ENCODE measurements around the gene HTR7. TPM values are rescaled to one million over a fixed set of nuclear protein-coding genes. Genes with fewer than 3 reads are reported as not detected.
"Not testable (repeated sequence)": the region's sequence is repeated elsewhere in the genome, so short reads cannot be mapped to it uniquely, and the experiment has no call there.

The HTR7 gene
- polyA plus RNA-seq, 1 donor (not counting 4 experiments of a cell fraction or from before 2014, with no cell fraction given) = 12.2 TPM

- Histone ChIP-seq H3K79me2 (ENCODE audit: control insufficient read depth, insufficient read depth, low read length) (peaks cover 10% of the 10 kb centered on the region), H3K4me2 (ENCODE audit: control insufficient read depth, extremely low read depth, insufficient read depth, low read depth, low read length) (peak overlapping the region; percentile 83)
Measured at GRCh38 chr10:90816466-90816865, 41.4 kb downstream of the HTR7 start.

DNA sequence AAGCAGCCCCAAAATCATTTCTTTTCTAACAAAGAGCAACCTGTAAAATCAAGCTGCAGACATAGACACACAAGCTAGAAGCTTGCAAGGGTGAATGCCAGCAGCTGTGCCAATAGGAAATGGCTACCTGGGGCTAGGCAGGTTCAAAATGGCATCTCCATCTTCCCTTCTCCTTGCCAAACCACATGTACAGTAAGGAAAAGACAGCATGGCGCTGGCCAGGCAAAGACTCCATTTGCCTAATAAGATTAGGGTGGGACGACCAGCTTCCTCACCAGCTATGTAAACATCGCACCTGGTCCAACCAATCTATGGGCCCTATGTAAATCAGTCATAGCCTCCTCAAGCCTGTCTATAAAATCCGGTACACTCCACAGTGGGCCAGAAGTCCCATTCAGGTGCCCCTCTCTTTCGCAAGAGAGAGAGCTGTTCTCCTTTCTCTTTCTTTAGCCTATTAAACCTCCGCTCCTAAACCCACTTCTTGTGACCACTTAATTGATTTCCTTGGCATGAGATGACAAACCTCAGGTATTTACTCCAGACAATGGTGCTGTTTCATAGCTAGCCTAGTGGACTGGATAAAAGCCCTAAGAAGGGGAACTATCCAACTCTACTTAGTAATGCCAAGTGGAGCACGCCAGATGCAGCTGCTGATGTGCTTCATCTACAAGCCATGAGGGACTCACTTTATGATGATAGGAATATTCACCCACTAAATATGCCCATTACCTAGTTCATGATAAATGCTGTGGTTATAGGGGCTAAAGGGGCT, 44.1 kb downstream of the HTR7 start:
- no peak for TF ChIP-seq EZH2 (IDR thresholded peaks at IDR 0.05; ENCODE audit: low read length)
- Histone ChIP-seq H3K36me3 (ENCODE audit: control insufficient read depth in 2 of 2, extremely low read depth in 1 of 2, insufficient read depth in 2 of 2, low read length in 2 of 2) (no peaks in the 10 kb centered on the region), H3K27me3 (ENCODE audit: control insufficient read depth, extremely low read depth, insufficient read depth, low read length) (no peaks in the 10 kb centered on the region), H3K27ac (ENCODE audit: control insufficient read depth, insufficient read depth, low read length) (no peak overlapping the region), H3K79me2 (ENCODE audit: control insufficient read depth, insufficient read depth, low read length) (peaks cover 10% of the 10 kb centered on the region), H2AFZ (ENCODE audit: control insufficient read depth, low read length) (no peak overlapping the region), H3K4me3 (ENCODE audit: control insufficient read depth in 2 of 3, extremely low read depth in 1 of 3, insufficient read depth in 2 of 3, low read depth in 1 of 3, low read length in 3 of 3) (no peak overlapping the region), H3K9ac (ENCODE audit: control insufficient read depth, extremely low read depth, insufficient read depth, low read length) (no peak overlapping the region), H3K4me2 (ENCODE audit: control insufficient read depth, extremely low read depth, insufficient read depth, low read depth, low read length) (no peak overlapping the region), H4K20me1 (ENCODE audit: control insufficient read depth, extremely low read depth, insufficient read depth, low read length) (no peaks in the 10 kb centered on the region), H3K4me1 (ENCODE audit: control insufficient read depth, extremely low read depth, insufficient read depth, low read length) (peaks cover 32% of the 10 kb centered on the region), H3K9me1 (ENCODE audit: control insufficient read depth, extremely low read depth, insufficient read depth, low read length) (no peaks in the 10 kb centered on the region), H3K9me3 (ENCODE audit: control insufficient read depth, low read depth, low read length) (no peaks in the 10 kb centered on the region)
- no peak for DNase-seq (ENCODE audit: low read depth, low spot score)
- dilution Hi-C loops (cut with MboI; ENCODE audit: extremely low pct_ligation_motif_present, low sequenced_read_pairs) = no loop called here
- no peak for FAIRE-seq

More at GRCh38 chr10:90816466-90816865, 41.4 kb downstream of the HTR7 start:
- TF ChIP-seq CTCF (optimal IDR thresholded peaks at IDR 0.05 in 1 of 3, IDR thresholded peaks at IDR 0.05 in 1 of 3, conservative IDR thresholded peaks at IDR 0.05 in 1 of 3; ENCODE audit: extremely low read depth in 1 of 3, insufficient read depth in 2 of 3, low read length in 3 of 3) (no peak), EZH2 (IDR thresholded peaks at IDR 0.05; ENCODE audit: low read length) (no peak)
- Histone ChIP-seq H3K27me3 (ENCODE audit: control insufficient read depth, extremely low read depth, insufficient read depth, low read length) (no peaks in the 10 kb centered on the region), H3K4me1 (ENCODE audit: control insufficient read depth, extremely low read depth, insufficient read depth, low read length) (peaks cover 46% of the 10 kb centered on the region), H3K36me3 (ENCODE audit: control insufficient read depth in 2 of 2, extremely low read depth in 1 of 2, insufficient read depth in 2 of 2, low read length in 2 of 2) (no peaks in the 10 kb centered on the region), H3K4me3 (ENCODE audit: control insufficient read depth in 2 of 3, extremely low read depth in 1 of 3, insufficient read depth in 2 of 3, low read depth in 1 of 3, low read length in 3 of 3) (no peak overlapping the region), H3K9ac (ENCODE audit: control insufficient read depth, extremely low read depth, insufficient read depth, low read length) (peak overlapping the region; percentile 65), H3K9me1 (ENCODE audit: control insufficient read depth, extremely low read depth, insufficient read depth, low read length) (no peaks in the 10 kb centered on the region), H3K27ac (ENCODE audit: control insufficient read depth, insufficient read depth, low read length) (peak overlapping the region; percentile 96), H2AFZ (ENCODE audit: control insufficient read depth, low read length) (no peak overlapping the region), H3K9me3 (ENCODE audit: control insufficient read depth, low read depth, low read length) (no peaks in the 10 kb centered on the region), H4K20me1 (ENCODE audit: control insufficient read depth, extremely low read depth, insufficient read depth, low read length) (no peaks in the 10 kb centered on the region)
- dilution Hi-C loops (cut with MboI; ENCODE audit: extremely low pct_ligation_motif_present, low sequenced_read_pairs) = no loop called here
- FAIRE-seq (no peak), DNase-seq (ENCODE audit: low read depth, low spot score) (no peak)

GRCh38 chr10:90807106-90807505, 50.7 kb downstream of the HTR7 start:
- H2AFZ ChIP-seq (ENCODE audit: control insufficient read depth, low read length); FAIRE-seq; DNase-seq (ENCODE audit: low read depth, low spot score); H3K27me3 ChIP-seq (ENCODE audit: control insufficient read depth, extremely low read depth, insufficient read depth, low read length); H3K9me1 ChIP-seq (ENCODE audit: control insufficient read depth, extremely low read depth, insufficient read depth, low read length); H3K4me2 ChIP-seq (ENCODE audit: control insufficient read depth, extremely low read depth, insufficient read depth, low read depth, low read length); dilution Hi-C loops (cut with MboI; ENCODE audit: extremely low pct_ligation_motif_present, low sequenced_read_pairs); H3K4me3 ChIP-seq (ENCODE audit: control insufficient read depth in 2 of 3, extremely low read depth in 1 of 3, insufficient read depth in 2 of 3, low read depth in 1 of 3, low read length in 3 of 3); H3K9ac ChIP-seq (ENCODE audit: control insufficient read depth, extremely low read depth, insufficient read depth, low read length); H3K27ac ChIP-seq (ENCODE audit: control insufficient read depth, insufficient read depth, low read length); H3K9me3 ChIP-seq (ENCODE audit: control insufficient read depth, low read depth, low read length); H3K36me3 ChIP-seq (ENCODE audit: control insufficient read depth in 2 of 2, extremely low read depth in 1 of 2, insufficient read depth in 2 of 2, low read length in 2 of 2); H4K20me1 ChIP-seq (ENCODE audit: control insufficient read depth, extremely low read depth, insufficient read depth, low read length); H3K79me2 ChIP-seq (ENCODE audit: control insufficient read depth, insufficient read depth, low read length); H3K4me1 ChIP-seq (ENCODE audit: control insufficient read depth, extremely low read depth, insufficient read depth, low read length): not testable (repeated sequence)
